OCI-LY1 (cell line): ENCODE data around the gene IL20RA.

ENCODE experiments used
- CTCF ChIP-seq: fragments of 200-600 bp; sonication (generic), shearing (Covaris generic); IDR thresholded peaks from 2 replicates; pipeline ENCODE4 v1.5.1; 2017; ENCODE audit warnings: mild to moderate bottlenecking, antibody characterized with exemption, low read length, moderate library complexity, mixed read lengths
- EZH2 ChIP-seq: fragments of 200-600 bp; sonication (generic), shearing (Covaris generic); IDR thresholded peaks from 2 replicates; pipeline ENCODE4 v1.8.0; 2017; ENCODE audit warnings: borderline replicate concordance, mixed run types, mild to moderate bottlenecking, antibody characterized with exemption, low read length, moderate library complexity, mixed read lengths

GRCh38 chr6:136985502-136985901 lies 59.3 kb downstream of the IL20RA start:
- TF ChIP-seq CTCF, result no peak
- TF ChIP-seq EZH2, result no peak
